ENCODE results near the gene AMIGO2.

GRCh38 chr12:47054659-47055058 is 25.1 kb downstream of the AMIGO2 start:
- TF ChIP-seq GATA2 (IDR thresholded peaks at IDR 0.05; ENCODE audit: low read depth, low read length) (no peak), GATA3 (IDR thresholded peaks at IDR 0.05; ENCODE audit: low read depth, low read length) (no peak)
